Body of pancreas (tissue), 4 donors: ENCODE results near the gene KLK5.

ENCODE experiments used
- CTCF ChIP-seq, 7 experiments: fragments of 450-650 bp in 4 of 7; fragments of 200-600 bp in 3 of 7; sonication (generic) in 3 of 7; IDR thresholded peaks; one replicate each; pipeline ENCODE4 v1.5.1; 2016 to 2019; ENCODE audit warnings: antibody characterized with exemption in 7 of 7
- POLR2A ChIP-seq, 3 donors: fragments of 450-650 bp; IDR thresholded peaks; one replicate each; pipeline ENCODE4 v1.6.1; 2016; ENCODE audit warnings: antibody characterized with exemption in 3 of 3, mild to moderate bottlenecking in 2 of 3

DNA sequence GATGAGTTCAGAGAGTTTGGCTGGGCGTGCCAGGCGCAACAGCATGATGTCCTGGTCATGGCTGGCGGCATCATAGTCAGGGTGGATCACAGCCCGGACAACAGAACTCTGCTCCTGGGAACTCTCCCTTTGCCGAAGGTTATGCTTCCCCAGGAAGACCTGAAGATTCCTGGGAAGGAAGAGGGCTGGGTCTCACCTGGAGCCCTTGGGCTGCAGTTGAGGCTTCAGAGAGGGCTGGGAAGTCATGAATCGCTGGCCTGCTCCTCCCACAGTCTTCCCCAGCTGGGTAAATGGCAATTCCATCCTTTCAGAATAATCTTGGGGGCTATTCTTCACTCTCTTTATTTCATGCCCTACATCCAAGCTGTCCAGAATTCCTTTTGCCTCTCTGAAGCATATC, 10.5 kb upstream of the KLK5 start:
- TF ChIP-seq CTCF (IDR thresholded peaks at IDR 0.05) (no peak), POLR2A (IDR thresholded peaks at IDR 0.05) (no peak)
